22Rv1 (cell line): Measurements from ENCODE around the gene RNF7.

Experiments used
- H3K27ac ChIP-seq: fragments of 450-650 bp; 2 replicates; pipeline ENCODE4 v1.5.1; 2017
- CTCF ChIP-seq: fragments of 450-650 bp; IDR thresholded peaks from 2 replicates; pipeline ENCODE4 v1.5.1; 2017; ENCODE audit warnings: mild to moderate bottlenecking
- ZFX ChIP-seq: fragments of 450-650 bp; IDR thresholded peaks from 2 replicates; pipeline ENCODE4 v1.6.1; 2017; ENCODE audit warnings: antibody characterized with exemption, borderline replicate concordance

The RNF7 gene

GRCh38 chr3:141793476-141794260 lies 55.6 kb downstream of the RNF7 start:
- no peak overlapping the region for H3K27ac ChIP-seq

GRCh38 chr3:141795276-141795675 lies 57.2 kb downstream of the RNF7 start:
- no peak overlapping the region for H3K27ac ChIP-seq
- no peak for TF ChIP-seq ZFX
- TF ChIP-seq CTCF, result no peak

More at GRCh38 chr3:141793476-141794260, 55.6 kb downstream of the RNF7 start:
- TF ChIP-seq CTCF, result no peak; the same call in 1 of the 2 replicates
- TF ChIP-seq ZFX, result no peak

- TF ChIP-seq CTCF (no peak), ZFX (no peak)
- H3K27ac ChIP-seq, result no peak overlapping the region
Observed at GRCh38 chr3:141795741-141796080, 57.6 kb downstream of the RNF7 start.

DNA sequence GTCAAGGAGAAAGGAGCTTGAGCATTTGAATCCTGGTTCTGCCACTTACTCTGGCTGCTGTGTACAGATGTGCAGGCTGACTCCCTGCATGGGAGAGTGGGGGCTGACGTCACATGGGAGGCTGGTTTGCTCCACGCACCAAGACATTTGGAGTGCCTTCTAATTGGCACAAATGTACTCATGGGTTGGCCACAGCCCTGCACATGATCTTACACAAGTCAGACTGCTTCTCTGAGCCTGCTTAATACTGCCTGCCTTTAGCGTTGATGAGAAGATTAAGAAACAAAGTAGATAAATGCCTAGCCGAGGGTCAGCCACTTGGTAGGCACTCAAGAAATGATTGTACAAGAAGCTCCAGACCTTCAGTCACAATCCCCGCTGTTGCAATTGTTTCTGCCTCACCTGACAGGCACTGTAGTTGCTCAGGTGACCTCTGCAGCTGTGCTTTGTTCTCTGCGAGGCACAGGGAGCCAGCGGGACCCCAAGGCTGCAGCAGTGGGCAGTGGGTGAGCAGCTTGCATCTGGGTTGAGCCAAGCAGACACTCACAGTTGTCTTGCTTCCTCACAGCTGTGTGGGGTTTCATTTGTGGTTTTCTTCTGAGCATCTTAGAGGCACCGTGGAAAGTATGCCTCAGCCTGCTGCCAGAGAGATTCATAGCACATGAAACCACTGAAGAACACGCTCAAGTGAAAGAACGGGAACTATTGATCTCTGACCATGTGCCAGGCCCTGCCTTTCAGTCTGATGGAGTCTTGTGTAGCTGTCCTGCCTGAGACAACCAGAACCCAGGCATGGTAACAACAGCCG lies 58.2 kb downstream of the RNF7 start:
- H3K27ac ChIP-seq, result no peak overlapping the region
- TF ChIP-seq ZFX, result no peak
- no peak for TF ChIP-seq CTCF
